Skeletal muscle cell (primary cell): ENCODE measurements around the gene FOXN1.

Experiments
- DNase-seq: peaks from one replicate; pipeline ENCODE4 v3.0.0-alpha.2; 2010; ENCODE audit warnings: low read depth
- H3K4me3 ChIP-seq: 2 replicates; pipeline ENCODE4 v1.5.1; 2011; ENCODE audit warnings: low read depth, mild to moderate bottlenecking, control low read depth, low read length, moderate library complexity

Gene FOXN1

GRCh38 chr17:28498652-28499363, 7.3 kb upstream of the FOXN1 start:
- no peak for DNase-seq
- H3K4me3 ChIP-seq = no peak overlapping the region

GRCh38 chr17:28499364-28499664, 6.8 kb upstream of the FOXN1 start:
- H3K4me3 ChIP-seq = no peak overlapping the region
- no peak for DNase-seq

DNA sequence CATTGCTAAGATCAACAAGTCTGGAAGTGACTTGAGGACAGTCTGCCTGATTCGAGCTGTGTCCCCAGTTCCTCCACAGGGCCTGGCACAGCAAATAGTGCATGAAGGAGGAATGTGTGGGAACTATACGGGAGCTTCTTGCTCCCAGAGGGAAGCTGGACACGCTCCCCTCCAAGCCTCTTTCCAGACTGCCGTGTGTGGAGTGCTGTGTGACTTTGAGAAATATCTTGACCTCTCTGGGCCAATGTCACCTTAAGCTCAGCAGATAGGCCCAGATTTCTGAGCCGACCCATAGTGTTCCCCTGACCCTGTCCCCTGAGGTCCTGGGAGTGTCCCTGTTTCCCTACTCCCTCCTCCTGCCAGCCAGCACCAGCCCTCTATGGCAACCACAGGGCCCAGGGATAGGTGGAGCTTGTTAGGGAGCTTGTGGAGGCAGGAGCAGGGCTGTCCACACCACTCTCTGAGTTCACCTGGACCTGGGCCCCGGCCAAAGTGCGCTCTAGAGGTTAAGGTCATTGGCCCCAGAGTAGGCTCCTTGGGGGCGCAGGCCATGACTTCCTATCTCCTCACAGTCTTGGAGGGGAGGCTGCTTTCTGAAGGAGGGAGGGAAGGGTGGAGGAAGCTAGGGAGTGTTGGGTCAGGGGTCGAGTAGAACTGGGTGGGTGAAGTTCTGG, 6.3 kb upstream of the FOXN1 start:
- DNase-seq = no peak
- no peak overlapping the region for H3K4me3 ChIP-seq

DNA sequence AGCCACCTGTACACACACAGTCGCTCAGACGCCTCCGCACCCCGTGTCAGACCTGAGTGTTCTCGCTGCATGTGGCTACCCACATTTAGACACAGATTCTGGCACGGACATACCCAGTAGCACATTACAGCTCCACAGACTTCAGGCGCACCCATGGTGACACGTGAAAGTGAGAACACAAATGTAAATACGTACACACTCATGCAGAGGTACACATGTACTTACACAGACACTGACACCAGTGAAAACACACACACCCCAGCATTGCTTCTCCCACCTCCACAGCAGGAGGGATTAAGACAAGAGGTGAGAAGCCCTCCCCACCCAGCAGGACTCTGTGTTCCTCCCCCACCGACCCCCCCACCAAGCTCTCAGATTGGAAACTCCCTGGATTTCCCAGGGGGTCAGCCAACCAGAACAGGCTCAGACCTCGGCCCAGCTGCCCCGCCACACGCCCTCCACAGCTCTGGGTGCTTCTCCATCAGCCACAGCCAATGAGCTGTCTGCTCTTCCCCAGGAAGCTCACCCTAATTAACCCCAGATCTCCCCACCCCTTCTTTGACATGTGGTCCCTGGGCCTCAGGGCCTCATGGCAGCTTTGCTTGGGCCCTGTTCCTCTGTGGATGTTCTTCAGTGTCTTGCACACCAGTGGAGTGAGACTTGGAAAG, 5.3 kb upstream of the FOXN1 start:
- no peak for DNase-seq
- no peak overlapping the region for H3K4me3 ChIP-seq

DNA sequence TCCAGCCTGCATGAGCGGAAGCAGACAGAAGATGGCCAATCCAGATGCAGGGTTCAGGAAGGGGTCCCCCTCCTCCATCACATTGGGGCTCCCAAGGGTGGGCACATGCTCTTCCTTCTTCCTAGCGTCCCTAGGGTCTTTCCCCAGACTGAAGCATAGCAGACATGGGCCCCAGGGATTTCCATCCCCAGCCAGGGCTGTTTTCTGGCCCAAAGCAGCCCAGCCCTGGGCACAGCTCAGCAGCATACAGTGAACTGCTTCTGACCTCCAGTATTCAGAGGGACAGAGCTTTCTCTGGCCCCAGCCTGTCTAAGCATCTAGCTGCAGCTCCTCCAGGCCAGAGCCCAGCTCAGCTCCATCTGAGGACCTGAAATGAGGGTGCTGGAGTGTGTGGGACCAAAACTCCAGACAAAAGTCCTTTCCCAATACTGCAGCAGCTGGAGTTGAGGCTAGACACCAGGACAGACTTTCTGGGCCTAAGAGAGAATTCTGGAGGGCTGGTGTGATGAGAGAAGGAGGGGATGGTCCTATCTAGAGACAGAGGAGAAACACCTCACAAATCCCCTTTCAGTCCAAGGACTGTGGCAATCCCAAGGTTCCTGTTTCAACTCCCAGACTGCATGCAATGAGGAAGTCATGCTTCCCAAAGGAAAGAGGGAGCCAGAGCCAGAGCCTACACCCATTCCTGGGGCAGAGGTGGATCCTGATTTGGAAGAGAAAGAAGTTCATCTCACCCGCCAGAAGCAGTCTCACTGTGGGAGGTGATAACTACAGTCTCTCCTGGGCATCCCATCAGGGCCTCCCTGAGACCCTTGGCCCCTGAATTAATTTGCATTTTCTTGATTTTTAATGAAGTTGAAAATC, 4.5 kb upstream of the FOXN1 start:
- DNase-seq = no peak
- H3K4me3 ChIP-seq = no peak overlapping the region

GRCh38 chr17:28503420-28503819, 2.7 kb upstream of the FOXN1 start:
- DNase-seq = no peak
- no peak overlapping the region for H3K4me3 ChIP-seq

- DNase-seq = no peak
- no peak overlapping the region for H3K4me3 ChIP-seq
Measured at GRCh38 chr17:28506763-28507487, 777 bp downstream of the FOXN1 start.

DNA sequence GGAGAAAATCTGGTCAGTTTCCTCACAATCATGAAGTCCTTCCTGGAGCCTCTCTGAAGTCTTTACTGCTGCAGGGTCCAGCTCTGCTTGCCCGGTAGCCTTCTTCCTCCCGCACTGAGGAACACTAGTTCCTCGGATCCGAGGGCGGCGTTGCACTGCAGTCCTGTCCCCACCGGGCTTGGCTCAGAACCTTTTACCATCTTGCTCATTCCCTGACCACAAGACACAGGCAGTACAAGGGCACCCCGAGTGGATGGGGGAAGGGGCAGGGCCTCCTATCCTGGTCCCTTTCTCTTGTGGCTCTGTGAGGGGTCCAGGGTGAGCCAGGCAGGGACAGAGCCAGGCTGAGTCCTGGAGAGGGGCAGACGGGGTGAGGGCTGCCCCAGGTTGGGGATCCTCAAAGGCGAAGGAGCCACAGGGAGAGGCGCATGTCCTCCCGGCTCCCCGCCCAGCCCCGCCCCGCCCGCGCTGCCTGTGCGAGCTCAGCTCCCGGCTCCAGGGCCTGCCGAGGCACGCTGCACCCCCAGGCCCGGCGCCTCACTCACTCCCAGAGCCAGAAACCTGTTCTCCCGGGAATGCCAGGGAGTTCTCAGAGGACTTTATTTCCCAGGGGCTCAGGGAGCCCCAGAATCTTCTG, 1.5 kb downstream of the FOXN1 start:
- no peak for DNase-seq

DNA sequence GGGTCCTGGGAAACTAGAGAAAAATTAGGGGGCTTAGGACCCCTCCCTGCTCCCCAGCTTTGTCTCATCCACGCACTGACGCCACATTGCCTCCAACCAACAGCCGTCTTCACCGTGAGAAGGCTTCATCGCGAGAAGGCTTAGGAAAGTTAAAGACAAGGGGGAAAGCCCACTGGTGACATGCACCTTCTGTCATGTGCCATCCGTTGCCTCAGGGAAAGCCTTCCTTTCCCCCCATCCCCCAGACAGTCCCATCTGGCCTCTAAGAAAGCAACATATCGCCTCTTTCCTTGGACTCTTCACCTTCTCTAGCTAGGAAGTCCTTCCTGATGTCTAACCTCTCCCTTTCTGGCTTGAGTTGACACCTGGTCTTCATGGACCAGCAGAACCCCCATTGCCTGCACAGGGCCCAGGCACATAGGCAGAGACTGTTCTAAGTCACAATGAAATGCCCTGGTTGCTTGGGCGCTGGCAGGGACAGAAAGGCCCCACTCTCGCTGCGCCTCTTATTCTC, 2.1 kb downstream of the FOXN1 start:
- H3K4me3 ChIP-seq = no peak overlapping the region
- DNase-seq = no peak

More for the DNA sequence above, 1.5 kb downstream of the FOXN1 start:
- H3K4me3 ChIP-seq = no peak overlapping the region

DNA sequence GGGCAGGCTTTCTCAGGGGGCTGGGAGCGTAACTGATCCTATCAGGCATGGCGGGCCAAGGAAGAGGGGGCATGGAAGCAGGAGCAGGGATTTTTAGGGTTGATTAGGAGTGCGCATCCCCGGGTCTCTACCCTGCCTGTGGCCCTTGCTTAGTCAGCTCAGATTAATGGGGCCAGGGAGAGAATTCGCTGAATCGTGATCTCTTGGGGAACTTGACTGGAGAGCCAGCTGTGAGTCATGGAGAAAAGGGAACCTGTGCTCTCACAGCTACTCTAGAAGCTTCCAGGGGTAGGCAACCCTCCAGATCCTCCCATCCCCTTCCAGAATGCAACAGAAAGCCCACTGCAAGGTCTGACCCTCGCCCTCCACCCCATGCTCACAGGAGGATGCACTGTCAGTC, 3.6 kb downstream of the FOXN1 start:
- no peak overlapping the region for H3K4me3 ChIP-seq
- no peak for DNase-seq

GRCh38 chr17:28511858-28512461, 5.8 kb downstream of the FOXN1 start:
- no peak overlapping the region for H3K4me3 ChIP-seq
- no peak for DNase-seq

- H3K4me3 ChIP-seq = no peak overlapping the region
- DNase-seq = no peak
Measured at GRCh38 chr17:28513476-28513875, 7.3 kb downstream of the FOXN1 start.

DNA sequence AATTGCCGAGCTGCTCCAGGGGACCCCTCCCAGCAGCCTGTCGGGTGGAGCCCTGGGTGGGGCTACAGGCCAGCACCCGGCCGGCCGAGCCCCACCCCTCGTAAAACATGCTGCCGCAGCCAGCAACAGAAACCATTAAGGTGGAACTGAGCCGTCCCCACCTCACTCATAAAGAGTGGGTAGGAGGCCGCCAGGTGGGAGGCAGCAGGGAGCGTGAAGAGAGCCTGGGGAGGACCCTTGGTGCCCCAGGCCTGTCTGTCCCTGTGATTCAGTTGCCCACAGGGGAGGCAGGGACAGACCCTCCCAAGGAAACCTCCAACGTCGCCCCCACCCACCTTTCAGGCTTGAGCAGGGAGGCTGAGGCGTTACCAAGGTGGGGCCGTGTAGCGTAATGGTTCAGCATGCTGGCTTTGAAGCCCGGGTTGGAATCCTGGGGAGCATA, 8.4 kb downstream of the FOXN1 start:
- H3K4me3 ChIP-seq = no peak overlapping the region
- no peak for DNase-seq

DNA sequence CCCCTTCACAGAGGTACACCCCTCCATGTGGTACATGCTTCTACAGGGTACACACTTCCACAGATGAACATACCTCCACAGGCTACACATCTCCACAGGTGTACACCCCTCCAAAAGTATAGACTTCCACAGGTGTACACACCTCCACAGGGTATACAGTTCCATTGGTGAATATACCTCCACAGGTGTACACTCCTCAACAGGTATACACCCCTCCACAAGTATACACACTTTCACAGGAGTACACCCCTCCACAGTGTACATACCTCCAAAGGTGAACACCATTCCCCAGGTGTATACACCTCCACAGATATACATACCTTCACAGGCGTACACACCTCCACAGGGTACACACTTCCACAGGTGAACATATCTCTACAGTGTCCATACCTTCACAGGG, 9.4 kb downstream of the FOXN1 start:
- H3K4me3 ChIP-seq = no peak overlapping the region
- no peak for DNase-seq

DNA sequence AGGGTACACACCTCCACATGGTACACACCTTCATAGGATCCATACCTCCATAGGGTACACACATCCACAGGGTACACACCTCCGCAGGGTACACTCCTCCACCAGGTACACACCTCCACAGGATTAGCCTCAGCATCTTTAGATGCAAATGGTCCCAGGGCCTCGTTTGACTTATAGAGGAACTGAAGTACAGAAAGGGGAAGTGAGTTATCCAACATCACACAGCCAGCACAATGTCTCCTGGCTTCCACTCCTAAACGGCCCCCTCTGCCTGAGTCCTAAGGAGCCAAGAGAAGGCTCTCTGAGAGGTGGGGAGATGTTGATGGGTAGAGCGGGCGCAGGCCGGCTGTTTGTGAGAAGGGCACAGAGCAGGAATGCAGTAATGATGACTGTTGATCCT, 12.0 kb downstream of the FOXN1 start:
- DNase-seq = no peak

GRCh38 chr17:28518578-28518977, 12.4 kb downstream of the FOXN1 start:
- no peak overlapping the region for H3K4me3 ChIP-seq
- DNase-seq = no peak

More for the DNA sequence above, 12.0 kb downstream of the FOXN1 start:
- no peak overlapping the region for H3K4me3 ChIP-seq

GRCh38 chr17:28519236-28519635, 13.1 kb downstream of the FOXN1 start:
- H3K4me3 ChIP-seq = no peak overlapping the region
- no peak for DNase-seq

DNA sequence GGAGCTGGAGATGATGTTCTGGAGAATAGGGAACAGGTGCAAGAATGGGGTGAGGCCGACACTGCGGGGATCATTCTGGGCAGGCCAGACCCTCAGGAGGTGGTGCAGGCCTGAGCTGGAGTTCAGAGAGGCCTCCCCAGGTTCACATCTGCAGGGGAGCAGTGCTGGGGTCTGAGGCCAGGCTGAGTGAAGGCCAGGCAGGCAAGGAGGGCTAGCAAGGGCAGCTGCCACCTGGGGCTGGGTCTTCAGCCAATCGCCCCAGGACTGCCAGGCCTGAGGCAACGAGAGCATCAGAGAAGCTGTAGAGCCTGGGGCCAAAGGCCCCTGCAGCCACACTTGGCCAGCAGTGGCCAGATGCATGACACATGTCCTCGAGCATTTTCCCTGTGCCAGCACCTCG, 14.5 kb downstream of the FOXN1 start:
- no peak overlapping the region for H3K4me3 ChIP-seq

More for the DNA sequence above, 14.5 kb downstream of the FOXN1 start:
- no peak for DNase-seq
